Measurements from ENCODE around the gene LRRC4.
A peak's percentile ranks its signal among the peaks of the same experiment; 100 is the strongest.

Gene LRRC4

GRCh38 chr7:127988751-127989150 lies 42.5 kb downstream of the LRRC4 start:
- Histone ChIP-seq H3K23ac (ENCODE audit: low read length) (no peak overlapping the region), H3K9ac (ENCODE audit: low read length) (no peak overlapping the region), H3K36me3 (ENCODE audit: control insufficient read depth, insufficient read depth, low read length) (no peaks in the 10 kb centered on the region), H4K5ac (ENCODE audit: low read length) (no peak overlapping the region), H2AK5ac (ENCODE audit: low read length) (no peak overlapping the region), H3K4ac (ENCODE audit: low read depth, low read length) (no peak overlapping the region), H3K56ac (ENCODE audit: low read length) (no peak overlapping the region), H2BK5ac (ENCODE audit: low read length) (no peak overlapping the region), H3K79me1 (ENCODE audit: low read length) (peaks cover 3% of the 10 kb centered on the region), H2BK120ac (ENCODE audit: low read depth, low read length) (no peak overlapping the region), H3K18ac (ENCODE audit: low read length) (no peak overlapping the region), H3K4me2 (ENCODE audit: low read length) (no peak overlapping the region), H3K27ac (ENCODE audit: low read depth, low read length) (no peak overlapping the region), H3K27me3 (ENCODE audit: insufficient read depth, low read length, poor library complexity) (no peaks in the 10 kb centered on the region), H3K4me3 (ENCODE audit: low read length) (no peak overlapping the region), H3K79me2 (ENCODE audit: control insufficient read depth, insufficient read depth, low read length) (no peaks in the 10 kb centered on the region), H2BK15ac (replicated peaks; ENCODE audit: low read depth) (no peak overlapping the region), H3K4me1 (ENCODE audit: control insufficient read depth, low read depth, low read length) (no peaks in the 10 kb centered on the region), H4K8ac (ENCODE audit: low read depth, low read length) (no peak overlapping the region)
- DNase-seq = no peak
- no CpG with 5 or more reads among the region's 1 CpG for WGBS (ENCODE audit: extremely low coverage, insufficient coverage, low lambda C conversion rate)

GRCh38 chr7:127986581-127987521 lies 44.4 kb downstream of the LRRC4 start:
- Histone ChIP-seq H3K18ac (ENCODE audit: low read length) (no peak overlapping the region), H3K4ac (ENCODE audit: low read depth, low read length) (no peak overlapping the region), H3K4me3 (ENCODE audit: low read length) (no peak overlapping the region), H3K36me3 (ENCODE audit: control insufficient read depth, insufficient read depth, low read length) (no peaks in the 10 kb centered on the region), H4K5ac (ENCODE audit: low read length) (no peak overlapping the region), H3K4me1 (ENCODE audit: control insufficient read depth, low read depth, low read length) (no peaks in the 10 kb centered on the region), H2BK15ac (replicated peaks; ENCODE audit: low read depth) (no peak overlapping the region), H3K4me2 (ENCODE audit: low read length) (no peak overlapping the region), H3K23ac (ENCODE audit: low read length) (no peak overlapping the region), H2AK5ac (ENCODE audit: low read length) (no peak overlapping the region), H2BK120ac (ENCODE audit: low read depth, low read length) (no peak overlapping the region), H3K27ac (ENCODE audit: low read depth, low read length) (no peak overlapping the region), H3K56ac (ENCODE audit: low read length) (no peak overlapping the region), H3K9ac (ENCODE audit: low read length) (no peak overlapping the region), H2BK5ac (ENCODE audit: low read length) (no peak overlapping the region), H3K79me1 (ENCODE audit: low read length) (peaks cover 3% of the 10 kb centered on the region), H4K8ac (ENCODE audit: low read depth, low read length) (no peak overlapping the region), H3K27me3 (ENCODE audit: insufficient read depth, low read length, poor library complexity) (no peaks in the 10 kb centered on the region), H3K79me2 (ENCODE audit: control insufficient read depth, insufficient read depth, low read length) (no peaks in the 10 kb centered on the region)
- no CpG with 5 or more reads among the region's 4 CpGs for WGBS (ENCODE audit: extremely low coverage, insufficient coverage, low lambda C conversion rate)
- no peak for DNase-seq

GRCh38 chr7:127983804-127984332 lies 47.4 kb downstream of the LRRC4 start:
- no peaks in the 10 kb centered on the region for H3K4me1 ChIP-seq (ENCODE audit: control insufficient read depth, low read depth, low read length)
- no peak overlapping the region for H3K9ac ChIP-seq (ENCODE audit: low read length)
- no peaks in the 10 kb centered on the region for H3K27me3 ChIP-seq (ENCODE audit: insufficient read depth, low read length, poor library complexity)
- no CpG with 5 or more reads among the region's 5 CpGs for WGBS (ENCODE audit: extremely low coverage, insufficient coverage, low lambda C conversion rate)
- no peak overlapping the region for H2AK5ac ChIP-seq (ENCODE audit: low read length)
- no peak overlapping the region for H2BK5ac ChIP-seq (ENCODE audit: low read length)
- H3K4ac ChIP-seq (ENCODE audit: low read depth, low read length) = no peak overlapping the region
- no peak overlapping the region for H3K56ac ChIP-seq (ENCODE audit: low read length)
- no peaks in the 10 kb centered on the region for H3K36me3 ChIP-seq (ENCODE audit: control insufficient read depth, insufficient read depth, low read length)
- no peak overlapping the region for H3K18ac ChIP-seq (ENCODE audit: low read length)
- no peak overlapping the region for H3K4me2 ChIP-seq (ENCODE audit: low read length)
- H3K79me1 ChIP-seq (ENCODE audit: low read length) = peaks cover 1% of the 10 kb centered on the region
- H2BK120ac ChIP-seq (ENCODE audit: low read depth, low read length) = no peak overlapping the region
- H4K5ac ChIP-seq (ENCODE audit: low read length) = no peak overlapping the region
- no peak overlapping the region for H2BK15ac ChIP-seq (replicated peaks; ENCODE audit: low read depth)
- no peak overlapping the region for H3K23ac ChIP-seq (ENCODE audit: low read length)
- H3K27ac ChIP-seq (ENCODE audit: low read depth, low read length) = no peak overlapping the region
- H3K79me2 ChIP-seq (ENCODE audit: control insufficient read depth, insufficient read depth, low read length) = no peaks in the 10 kb centered on the region
- no peak overlapping the region for H3K4me3 ChIP-seq (ENCODE audit: low read length)
- peak; percentile 42 for DNase-seq
- H4K8ac ChIP-seq (ENCODE audit: low read depth, low read length) = no peak overlapping the region

- H3K56ac ChIP-seq (ENCODE audit: low read length) = no peak overlapping the region
- H3K23ac ChIP-seq (ENCODE audit: low read length) = no peak overlapping the region
- WGBS (ENCODE audit: extremely low coverage, insufficient coverage, low lambda C conversion rate) = no CpG with 5 or more reads among the region's 4 CpGs
- no peaks in the 10 kb centered on the region for H3K4me1 ChIP-seq (ENCODE audit: control insufficient read depth, low read depth, low read length)
- no peak for DNase-seq
- H4K8ac ChIP-seq (ENCODE audit: low read depth, low read length) = no peak overlapping the region
- H3K9ac ChIP-seq (ENCODE audit: low read length) = no peak overlapping the region
- H3K4me2 ChIP-seq (ENCODE audit: low read length) = no peak overlapping the region
- no peaks in the 10 kb centered on the region for H3K79me1 ChIP-seq (ENCODE audit: low read length)
- H3K4me3 ChIP-seq (ENCODE audit: low read length) = no peak overlapping the region
- no peaks in the 10 kb centered on the region for H3K79me2 ChIP-seq (ENCODE audit: control insufficient read depth, insufficient read depth, low read length)
- no peaks in the 10 kb centered on the region for H3K36me3 ChIP-seq (ENCODE audit: control insufficient read depth, insufficient read depth, low read length)
- H2BK120ac ChIP-seq (ENCODE audit: low read depth, low read length) = no peak overlapping the region
- H2AK5ac ChIP-seq (ENCODE audit: low read length) = no peak overlapping the region
- no peak overlapping the region for H3K18ac ChIP-seq (ENCODE audit: low read length)
- no peak overlapping the region for H3K27ac ChIP-seq (ENCODE audit: low read depth, low read length)
- H2BK5ac ChIP-seq (ENCODE audit: low read length) = no peak overlapping the region
- H2BK15ac ChIP-seq (replicated peaks; ENCODE audit: low read depth) = no peak overlapping the region
- H3K27me3 ChIP-seq (ENCODE audit: insufficient read depth, low read length, poor library complexity) = no peaks in the 10 kb centered on the region
- no peak overlapping the region for H3K4ac ChIP-seq (ENCODE audit: low read depth, low read length)
- H4K5ac ChIP-seq (ENCODE audit: low read length) = no peak overlapping the region
Observed at GRCh38 chr7:127981965-127982364, 49.3 kb downstream of the LRRC4 start.

GRCh38 chr7:127980901-127981300 lies 50.3 kb downstream of the LRRC4 start:
- H2BK120ac ChIP-seq (ENCODE audit: low read depth, low read length) = no peak overlapping the region
- no peak for DNase-seq
- H3K36me3 ChIP-seq (ENCODE audit: control insufficient read depth, insufficient read depth, low read length) = no peaks in the 10 kb centered on the region
- WGBS (ENCODE audit: extremely low coverage, insufficient coverage, low lambda C conversion rate) = no CpG with 5 or more reads among the region's 1 CpG
- H3K27ac ChIP-seq (ENCODE audit: low read depth, low read length) = no peak overlapping the region
- no peak overlapping the region for H3K4me3 ChIP-seq (ENCODE audit: low read length)
- no peak overlapping the region for H2BK15ac ChIP-seq (replicated peaks; ENCODE audit: low read depth)
- H3K4me2 ChIP-seq (ENCODE audit: low read length) = no peak overlapping the region
- H2BK5ac ChIP-seq (ENCODE audit: low read length) = no peak overlapping the region
- no peak overlapping the region for H3K18ac ChIP-seq (ENCODE audit: low read length)
- no peak overlapping the region for H2AK5ac ChIP-seq (ENCODE audit: low read length)
- H3K9ac ChIP-seq (ENCODE audit: low read length) = no peak overlapping the region
- H4K5ac ChIP-seq (ENCODE audit: low read length) = no peak overlapping the region
- H3K23ac ChIP-seq (ENCODE audit: low read length) = no peak overlapping the region
- no peak overlapping the region for H4K8ac ChIP-seq (ENCODE audit: low read depth, low read length)
- no peak overlapping the region for H3K4ac ChIP-seq (ENCODE audit: low read depth, low read length)
- no peaks in the 10 kb centered on the region for H3K27me3 ChIP-seq (ENCODE audit: insufficient read depth, low read length, poor library complexity)
- H3K79me1 ChIP-seq (ENCODE audit: low read length) = no peaks in the 10 kb centered on the region
- no peaks in the 10 kb centered on the region for H3K79me2 ChIP-seq (ENCODE audit: control insufficient read depth, insufficient read depth, low read length)
- H3K56ac ChIP-seq (ENCODE audit: low read length) = no peak overlapping the region
- no peaks in the 10 kb centered on the region for H3K4me1 ChIP-seq (ENCODE audit: control insufficient read depth, low read depth, low read length)
